ENCODE measurements around the gene SRSF10.
"Not testable (repeated sequence)": the region's sequence is repeated elsewhere in the genome, so short reads cannot be mapped to it uniquely, and the experiment has no call there.

The SRSF10 gene

DNA sequence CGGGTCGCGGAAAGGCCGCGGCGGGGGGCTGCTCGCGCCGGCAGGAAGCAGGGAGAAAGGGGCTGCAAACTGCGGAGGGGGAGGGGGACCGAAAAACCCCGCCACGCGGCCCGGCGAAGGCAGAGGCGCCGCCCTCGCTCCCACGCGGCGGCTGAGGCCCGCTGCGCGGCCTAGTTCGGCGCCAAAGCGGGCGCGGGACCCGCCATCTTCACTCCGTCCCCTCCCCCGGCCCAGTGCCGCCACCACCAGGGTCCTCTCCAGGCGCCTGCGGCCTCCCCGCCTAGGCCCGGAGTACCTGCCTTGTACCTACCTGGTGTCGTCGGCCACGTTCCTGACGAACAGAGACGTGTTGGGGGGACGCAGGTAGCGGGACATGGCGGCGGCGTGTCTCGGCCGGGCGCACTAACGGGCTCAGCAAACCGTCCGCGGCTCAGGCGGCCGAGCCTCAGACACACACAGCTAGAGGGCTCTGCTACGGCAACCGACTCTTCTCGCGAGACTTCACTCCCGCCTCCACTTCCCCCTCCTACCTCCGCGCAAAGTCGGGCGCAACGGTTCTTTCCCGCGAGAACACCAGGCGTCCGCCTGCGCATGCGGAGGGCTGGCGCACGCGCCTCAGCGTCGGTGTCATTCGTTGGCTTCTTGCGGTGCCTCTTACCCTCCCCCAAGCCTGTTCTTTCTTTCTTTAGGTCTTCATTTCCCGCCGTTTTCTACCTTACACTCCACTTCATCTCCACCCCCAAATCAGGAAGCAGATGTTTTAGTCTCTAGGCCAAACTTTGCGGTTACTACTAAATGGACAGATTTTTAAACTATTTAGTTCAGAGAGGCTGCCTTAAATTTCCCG lies at the start of gene SRSF10:
SRSF10 (minus strand) TSS at position 447 of the 847 bp plus-strand sequence; CDS start at position 375, 72 bp downstream.
- DNase-seq: peak; percentile 99

DNA sequence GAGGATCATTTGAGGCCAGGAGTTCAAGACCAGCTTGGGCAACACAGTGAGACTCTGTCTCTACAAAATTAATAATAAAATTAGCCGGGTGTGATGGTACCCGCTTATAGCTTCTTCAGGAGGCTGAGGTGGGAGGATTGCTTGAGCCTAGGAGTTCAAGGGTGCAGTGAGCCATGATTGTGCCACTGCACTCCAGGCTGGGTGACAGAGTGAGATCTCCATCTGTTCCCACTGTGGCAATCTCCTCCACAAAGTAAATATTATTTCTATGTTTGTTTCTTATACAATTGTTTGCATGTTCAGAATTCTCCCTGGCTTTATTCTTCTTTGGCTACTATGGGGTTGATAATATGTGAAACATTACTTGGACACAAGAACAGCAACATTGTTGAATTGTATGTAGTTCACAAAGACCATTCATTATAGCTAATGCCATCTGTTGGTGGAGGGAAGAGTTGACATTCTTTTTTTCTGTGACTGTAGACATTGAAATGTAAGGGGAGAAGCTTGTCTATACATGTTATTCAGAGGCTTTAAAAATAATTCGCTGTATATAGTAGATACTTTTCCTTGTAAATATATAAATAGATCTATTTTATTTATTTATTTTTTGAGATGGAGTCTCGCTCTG lies 47.8 kb upstream of the SRSF10 start:
- no peak for DNase-seq

DNA sequence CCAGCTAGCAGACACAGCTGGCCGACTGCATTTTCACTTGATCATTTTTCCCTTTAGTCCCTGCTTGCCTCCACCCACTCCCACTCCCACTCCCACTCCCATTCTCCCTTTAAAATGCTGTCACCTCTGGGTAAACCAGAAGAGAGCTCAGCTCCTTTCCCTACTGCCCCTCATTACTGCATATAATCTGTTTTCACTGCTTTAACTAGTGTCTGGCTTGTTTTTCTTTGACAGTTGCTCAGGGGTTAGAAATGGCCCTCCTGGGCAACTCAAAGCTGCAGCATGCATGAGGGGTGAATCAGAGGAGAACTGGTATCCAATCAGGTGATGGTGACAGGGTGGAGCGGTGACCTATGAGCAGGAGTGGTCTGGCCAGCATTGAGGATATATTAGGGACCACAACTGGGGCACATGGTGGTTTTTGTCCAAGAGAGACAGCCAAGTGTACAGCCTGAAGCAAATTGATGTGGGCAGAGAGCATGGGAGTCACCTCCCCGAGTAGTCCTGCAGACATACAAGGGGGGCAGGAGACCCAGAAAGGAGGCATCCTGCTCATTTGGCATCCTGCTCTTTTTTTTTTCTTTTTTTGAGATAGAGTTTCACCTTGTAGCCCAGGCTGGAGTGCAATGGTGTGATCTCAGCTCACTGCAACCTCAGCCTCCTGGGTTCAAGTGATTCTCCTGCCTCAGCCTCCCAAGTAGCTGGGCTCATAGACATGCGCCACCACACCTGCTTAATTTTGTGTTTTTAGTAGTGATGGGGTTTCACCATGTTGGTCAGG lies 42.6 kb upstream of the SRSF10 start:
- DNase-seq: no peak

DNA sequence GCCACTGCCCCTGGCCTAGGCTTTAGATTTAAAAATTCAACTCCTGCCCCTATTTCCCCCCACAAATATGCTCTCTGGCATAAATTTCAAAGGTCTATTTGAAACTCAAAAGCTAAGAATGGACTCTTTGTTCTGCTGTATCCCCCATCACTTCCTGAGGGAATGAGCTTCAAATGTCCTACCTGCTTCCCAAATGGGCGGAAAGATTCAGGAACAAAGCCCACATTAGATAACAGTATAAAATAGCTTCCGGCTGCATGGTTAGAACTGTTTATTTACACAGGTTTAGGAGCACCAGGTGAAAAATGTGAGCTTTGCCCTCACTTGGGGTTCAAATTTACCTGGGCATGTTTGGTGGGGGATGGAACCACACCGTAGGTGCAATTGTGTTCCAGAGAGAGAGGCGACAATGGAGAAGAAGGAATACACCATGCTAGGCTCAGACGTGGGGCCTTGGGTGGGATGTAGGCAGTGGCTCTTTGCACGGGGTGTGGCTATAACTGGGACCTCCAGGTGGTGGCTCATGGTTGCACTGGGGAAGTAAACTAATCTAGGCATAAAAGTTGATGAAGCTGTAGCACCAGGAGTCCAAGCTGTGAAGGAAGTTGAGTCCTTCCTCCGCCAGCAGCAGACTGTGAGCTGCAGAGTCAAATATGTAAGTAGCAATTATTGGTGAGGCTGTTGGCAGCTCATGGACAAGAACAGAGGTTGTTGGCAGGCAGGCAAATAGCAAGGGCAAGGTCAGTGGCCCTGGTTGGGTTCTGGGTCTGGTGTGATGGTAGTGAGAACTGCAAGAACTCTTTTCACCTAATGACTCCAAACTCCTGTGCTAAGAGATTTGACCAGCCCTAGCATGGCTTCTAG lies 41.5 kb upstream of the SRSF10 start:
- DNase-seq: no peak

DNA sequence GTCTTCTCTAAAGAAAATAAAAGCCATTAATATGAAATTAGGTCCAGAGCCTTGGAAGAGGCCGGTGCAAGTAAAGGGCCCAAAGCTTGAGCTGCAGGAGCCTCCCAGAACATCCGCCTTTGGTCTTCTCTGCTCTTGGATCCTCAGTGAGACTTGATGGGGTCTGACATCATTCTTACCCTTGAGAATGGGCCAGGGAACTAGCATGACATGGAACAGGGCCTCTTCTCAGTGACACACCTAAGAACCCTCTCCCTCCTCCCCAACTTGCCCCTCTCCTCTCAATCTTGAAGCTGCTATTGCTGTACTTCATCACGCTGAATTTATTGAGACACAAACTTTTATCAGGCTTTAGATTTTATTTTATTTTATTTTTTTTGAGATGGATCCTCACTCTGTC lies 40.3 kb upstream of the SRSF10 start:
- DNase-seq: no peak

DNA sequence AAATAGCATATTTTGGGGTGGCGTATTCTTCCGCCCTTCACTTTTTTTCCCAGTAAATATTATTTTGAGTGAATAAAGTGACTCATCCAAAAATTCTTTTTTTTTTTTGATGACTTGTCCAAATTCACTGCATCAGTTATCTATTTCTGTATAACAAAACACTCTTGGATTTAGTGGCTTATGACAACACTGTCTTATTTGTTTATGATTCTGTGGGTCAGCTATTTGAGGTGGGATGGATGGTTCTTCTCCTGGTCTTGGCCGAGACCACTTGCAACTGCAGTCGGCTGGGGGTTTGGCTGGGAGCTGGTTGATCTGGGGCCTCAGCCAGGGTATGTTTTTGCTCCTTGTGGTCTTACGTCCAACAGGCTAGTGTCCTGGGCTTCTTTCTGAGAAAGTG lies 39.9 kb upstream of the SRSF10 start:
- peak; percentile 72 for DNase-seq

DNA sequence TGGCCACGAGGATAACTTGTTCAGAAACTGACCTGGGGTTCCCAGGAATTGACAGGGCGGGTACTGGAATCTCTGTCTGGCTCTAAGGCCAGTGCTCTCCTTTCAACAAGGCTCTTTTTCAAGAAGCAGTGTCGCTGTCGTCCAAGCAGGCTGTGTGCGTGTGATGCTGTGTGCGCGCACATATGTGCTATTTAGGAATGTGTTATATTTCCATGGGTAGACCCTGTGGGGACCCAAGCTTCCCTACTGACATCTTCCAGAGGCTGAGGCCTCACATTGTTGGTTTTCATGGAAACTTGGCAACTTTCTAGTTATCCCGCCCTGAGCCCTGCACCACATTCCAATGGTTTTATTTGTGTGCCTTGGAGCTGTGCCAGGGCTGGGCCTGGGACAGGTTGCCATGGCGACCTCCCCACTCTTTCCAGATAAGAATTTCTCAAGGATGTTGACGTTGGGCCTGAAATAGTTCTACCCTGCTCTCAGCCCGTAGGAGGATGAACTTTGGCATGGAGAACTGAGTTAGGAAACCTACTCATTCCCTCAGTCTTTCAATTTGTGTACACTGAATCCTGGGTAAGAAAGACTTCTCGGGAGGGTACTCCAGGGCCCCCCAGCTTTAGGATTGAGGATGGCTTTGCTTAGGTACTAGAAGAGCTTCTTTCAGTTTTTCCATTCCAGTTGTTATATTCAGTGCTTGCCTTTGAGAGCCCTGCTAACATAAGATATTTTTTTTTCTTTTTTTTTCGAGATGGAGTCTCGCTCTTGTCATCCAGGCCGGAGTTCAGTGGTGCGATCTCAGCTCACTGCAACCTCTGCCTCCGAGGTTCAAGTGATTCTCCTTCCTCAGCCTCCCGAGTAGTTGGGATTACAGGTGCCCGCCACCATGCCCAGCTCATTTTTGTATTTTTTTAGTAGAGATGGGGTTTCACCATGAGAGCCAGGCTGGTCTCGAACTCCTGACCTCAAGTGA lies 38.8 kb upstream of the SRSF10 start:
- DNase-seq: peak; percentile 97

DNA sequence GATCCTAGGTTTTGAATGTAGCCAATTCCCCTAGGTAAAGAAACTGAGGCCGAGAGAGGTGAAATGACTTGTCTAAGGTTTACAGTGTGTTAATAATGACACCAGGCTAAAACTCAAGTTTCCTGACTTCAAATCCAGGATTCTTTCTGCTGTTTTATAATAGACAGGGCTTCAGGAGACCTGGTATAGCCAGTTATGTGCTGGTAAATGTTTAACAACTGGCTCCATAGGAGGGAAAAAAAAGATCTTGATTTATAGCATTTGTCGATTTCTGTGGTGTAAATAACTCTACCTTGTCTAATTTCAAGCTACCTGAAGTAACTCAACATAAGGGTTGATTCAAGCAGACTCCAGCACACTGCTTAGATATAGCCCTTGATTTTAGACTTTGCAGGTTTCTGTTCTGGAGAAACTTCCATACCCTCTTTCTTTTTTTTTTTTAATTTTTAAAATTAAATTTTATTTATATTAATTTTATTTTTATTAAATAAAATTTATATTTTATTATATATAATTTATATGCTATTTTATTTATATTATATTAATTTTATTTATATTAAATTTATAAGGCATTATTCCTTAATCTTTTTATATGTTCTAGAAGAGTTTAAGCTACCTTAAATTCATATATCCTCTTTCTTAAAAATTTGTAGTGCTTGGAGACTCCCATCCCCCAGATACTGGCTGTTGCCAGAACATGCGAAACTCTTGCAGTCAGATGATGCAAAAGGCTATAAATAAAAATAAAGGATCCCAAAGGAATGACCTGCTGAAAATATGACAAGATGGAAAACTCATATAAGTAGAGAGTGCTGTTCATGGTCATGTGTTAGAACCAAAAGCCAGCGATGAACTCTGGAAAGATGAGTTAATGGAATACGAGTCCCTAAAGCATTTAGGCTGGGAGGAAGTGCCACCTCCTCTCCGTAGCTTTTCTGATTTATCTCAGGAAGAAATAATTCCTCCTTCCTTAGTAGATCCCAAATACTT lies 35.4 kb upstream of the SRSF10 start:
- DNase-seq: peak; percentile 73

DNA sequence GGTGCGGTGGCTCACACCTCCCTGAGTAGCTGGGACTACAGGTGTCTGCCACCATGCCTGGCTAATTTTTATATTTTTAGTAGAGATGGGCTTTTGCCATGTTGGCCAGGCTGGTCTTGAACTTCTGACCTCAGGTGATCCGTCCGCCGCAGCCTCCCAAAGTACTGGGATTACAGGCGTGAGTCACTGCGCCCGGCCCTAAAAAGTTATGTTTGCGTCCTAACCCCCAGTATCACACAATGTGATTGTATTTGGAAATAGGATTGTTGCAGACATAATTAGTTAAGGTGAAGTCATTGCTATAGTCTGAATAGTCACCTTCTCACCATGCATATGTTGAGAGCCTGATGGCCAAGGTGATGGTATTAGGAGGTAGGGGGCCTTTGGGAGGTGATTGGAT lies 32.8 kb upstream of the SRSF10 start:
- not testable (repeated sequence) for DNase-seq

DNA sequence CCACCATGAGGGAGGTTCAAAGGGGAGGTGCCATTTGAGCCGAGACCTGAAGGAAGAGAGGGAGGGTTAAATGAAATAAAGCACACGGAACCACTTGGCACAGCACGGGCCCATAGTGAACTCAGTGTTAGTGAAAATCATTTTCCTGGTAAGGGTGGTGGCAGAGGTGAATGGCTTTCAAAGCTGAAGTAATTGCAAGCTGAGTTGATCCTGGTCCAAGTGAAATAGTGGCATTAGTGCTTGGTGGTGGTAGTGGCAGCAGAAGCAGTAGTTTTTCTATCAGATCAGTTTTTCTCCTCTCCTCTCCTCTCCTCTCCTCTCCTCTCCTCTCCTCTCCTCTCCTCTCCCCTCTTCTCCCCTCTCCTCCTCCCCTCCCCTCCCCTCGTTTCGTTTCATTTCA lies 30.5 kb upstream of the SRSF10 start:
- no peak for DNase-seq

DNA sequence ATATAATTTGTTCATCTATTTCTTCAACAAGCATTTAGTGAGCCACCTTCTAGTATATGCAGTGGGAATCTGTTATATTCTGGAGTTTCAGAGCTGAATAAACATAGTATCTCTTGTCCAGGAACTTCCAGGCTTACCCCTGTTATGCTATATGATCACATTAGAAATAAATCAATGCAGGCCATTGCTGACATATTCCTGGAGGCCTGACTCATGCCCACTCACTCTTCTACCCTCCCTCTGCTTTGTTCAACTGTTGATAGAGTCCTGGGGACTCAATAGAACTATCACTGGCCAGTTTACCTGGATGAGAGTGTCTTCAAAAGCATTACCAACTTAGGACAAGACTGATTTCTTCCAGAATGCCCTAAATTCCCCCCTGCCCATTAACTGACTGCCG lies 29.3 kb upstream of the SRSF10 start:
- no peak for DNase-seq

DNA sequence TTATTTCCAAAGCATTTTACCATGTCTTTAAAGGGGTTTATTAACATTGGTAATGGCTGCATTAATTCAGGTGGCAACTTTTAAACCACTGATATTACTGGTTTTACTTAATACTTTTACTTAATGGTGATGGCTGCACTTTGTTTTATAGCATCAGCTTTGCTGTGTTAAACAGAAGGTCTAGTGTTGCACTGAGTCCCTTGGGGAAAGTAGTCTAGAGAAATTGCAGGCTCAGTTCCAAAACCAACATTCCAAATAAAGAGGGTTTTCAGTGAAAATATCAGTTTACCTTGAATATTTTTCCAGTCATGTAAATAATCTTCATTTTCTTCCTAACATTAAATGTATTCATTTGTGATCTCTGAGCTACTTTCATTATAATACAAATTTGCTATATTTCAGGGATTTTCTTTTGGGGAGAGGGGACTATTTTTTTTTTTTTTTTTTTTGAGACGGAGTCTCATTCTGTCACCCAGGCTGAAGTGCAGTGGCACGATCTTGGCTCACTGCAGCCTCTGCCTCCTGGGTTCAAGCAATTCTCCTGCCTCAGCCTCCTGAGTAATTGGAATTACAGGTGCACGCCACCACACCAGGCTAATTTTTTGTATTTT lies 28.6 kb upstream of the SRSF10 start:
- not testable (repeated sequence) for DNase-seq

DNA sequence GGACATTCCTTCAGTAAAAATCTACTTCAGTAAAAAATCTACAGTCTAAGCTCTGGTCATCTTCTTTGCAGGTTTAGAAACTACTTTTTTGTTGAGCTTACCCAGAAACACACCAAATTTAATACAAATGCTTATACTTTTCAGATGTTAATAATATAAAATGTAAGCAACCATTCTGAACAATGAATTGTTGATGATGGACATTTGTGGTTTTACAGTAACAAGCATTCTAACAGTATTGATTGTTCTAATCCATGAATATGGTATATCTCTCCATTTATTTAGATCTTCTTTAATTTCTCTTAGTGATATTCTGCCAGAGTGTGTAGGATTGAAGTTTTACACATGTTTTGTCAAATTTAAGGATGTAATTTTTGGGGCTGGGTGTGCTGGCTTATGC lies 27.0 kb upstream of the SRSF10 start:
- DNase-seq: no peak

DNA sequence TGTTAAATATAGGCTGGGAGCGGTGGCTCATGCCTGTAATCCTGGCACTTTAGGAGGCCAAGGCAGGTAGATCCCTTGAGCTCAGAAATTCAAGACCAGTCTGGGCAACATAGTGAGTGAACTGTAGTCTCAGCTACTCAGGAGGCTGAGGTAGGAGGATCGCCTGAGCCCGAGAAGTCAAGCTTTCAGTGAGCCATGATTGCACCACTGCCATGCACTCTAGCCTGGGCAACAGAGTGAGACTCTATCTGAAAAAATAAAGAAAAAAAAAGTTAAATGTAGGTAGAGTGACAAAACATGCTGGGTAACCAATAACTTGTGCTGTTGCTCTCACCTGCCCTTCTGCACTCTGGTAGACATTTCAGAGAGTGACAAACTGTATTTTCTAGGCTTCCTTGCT lies 25.0 kb upstream of the SRSF10 start:
- no peak for DNase-seq

DNA sequence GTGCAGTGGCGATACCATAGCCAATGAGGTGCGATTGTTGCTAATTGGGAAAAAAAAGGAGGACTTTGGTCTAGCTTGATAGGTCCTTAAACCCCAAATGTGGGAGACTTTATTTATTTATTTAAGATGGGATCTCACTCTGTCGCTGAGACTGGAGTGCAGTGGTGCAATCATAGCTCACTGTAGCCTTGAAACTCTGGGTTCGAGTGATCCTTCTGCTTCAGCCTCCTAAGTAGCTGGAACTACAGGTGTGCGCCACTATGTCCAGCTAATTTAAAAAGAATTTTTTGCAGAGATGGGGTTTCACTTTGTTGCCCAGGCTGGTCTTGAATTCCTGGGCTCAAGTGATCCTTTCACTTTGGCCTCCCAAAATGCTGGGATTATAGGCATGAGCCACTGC lies 24.0 kb upstream of the SRSF10 start:
- no peak for DNase-seq

DNA sequence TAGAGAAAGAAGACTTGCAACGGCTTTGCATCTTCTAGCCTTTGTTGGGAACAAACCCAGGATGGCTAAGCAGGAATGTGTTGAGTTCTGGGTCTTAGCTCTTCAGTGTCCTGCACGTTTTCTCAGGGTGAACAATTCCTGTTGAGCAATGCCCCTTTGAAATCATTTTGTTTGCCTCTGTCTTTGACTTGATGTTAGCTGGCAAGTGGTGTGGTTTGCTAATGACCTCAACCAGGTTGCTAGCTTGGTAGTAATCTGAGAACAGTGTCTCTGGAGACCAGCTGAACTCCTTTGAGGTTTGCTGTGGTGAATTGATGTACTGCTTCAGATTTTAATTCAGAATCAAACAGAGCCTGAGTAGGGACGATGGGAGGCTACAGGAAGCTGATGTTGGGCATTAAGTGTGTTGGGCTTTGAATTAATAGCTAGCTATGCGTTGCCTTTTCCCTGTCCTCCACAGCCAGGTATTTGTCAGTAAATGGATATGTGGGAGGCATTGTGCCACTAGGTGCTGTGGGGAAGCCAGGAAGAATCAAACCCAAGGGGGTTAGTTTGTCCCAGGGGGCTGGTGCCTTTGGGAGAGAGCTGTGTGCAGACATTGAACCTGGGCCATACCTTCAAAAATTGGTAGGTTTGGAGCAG lies 23.3 kb upstream of the SRSF10 start:
- DNase-seq: no peak

DNA sequence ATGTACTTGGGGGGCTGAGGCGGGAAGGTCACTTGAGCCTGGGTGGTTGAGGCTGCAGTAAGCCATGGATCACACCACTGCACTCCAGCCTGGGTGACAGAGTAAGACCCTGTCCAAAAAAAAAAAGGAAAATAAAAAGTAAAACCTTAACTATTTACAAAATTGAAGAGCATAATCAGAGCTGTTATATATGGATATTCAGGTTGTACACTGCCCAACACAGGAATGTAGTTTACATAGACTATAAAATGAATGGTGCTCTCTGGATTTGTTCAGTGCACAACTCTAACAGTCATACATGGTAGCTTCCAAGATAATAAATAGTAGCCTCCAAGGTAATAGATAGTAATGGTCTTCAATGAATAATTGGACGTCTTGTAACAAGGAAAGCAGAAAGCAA lies 22.6 kb upstream of the SRSF10 start:
- no peak for DNase-seq

DNA sequence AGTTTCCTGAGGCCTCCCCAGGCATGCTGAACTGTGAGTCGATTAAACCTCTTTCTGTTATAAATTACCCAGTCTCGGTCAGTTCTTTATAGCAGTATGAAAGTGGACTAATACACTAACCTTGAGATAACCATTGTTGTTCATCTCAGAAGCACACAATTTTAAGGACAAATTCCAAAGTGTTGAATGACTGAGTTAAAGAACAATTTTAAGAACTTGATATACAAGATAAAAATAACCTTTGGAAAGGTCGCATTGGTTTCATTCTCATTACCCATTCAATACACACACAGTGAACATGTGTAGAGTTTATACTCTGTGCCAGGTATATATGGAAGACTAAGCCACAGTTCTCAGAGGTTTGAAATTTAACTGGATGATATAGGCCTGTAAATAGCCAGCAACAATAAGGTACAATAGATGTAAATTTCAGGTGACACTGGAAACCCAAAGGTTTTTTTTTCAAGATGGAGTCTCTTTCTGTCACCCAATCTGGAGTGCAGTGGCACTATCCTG lies 19.1 kb upstream of the SRSF10 start:
- no peak for DNase-seq

DNA sequence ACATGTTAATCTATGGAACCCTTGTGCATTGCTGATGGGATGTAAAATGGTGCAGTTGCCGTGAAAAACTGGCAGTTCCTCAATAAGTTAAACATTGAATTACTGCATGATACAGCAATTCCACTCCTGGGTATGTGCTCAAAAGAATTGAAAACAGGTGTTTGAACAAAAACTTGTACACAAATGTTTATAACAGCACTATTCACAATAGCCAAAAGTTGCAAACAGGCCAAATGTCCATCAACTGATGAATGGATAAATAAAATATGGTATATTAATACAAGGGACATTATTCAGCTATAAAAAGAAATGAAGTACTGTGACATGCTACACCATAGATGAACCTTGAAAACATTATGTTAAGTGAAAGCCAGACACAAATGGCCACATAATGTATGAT lies 17.7 kb upstream of the SRSF10 start:
- DNase-seq: no peak

All from right hindlimb (tissue), 1 donor.